NCI-H146 treated with DMSO at 0.1 percent for 48 hours (cell line): ENCODE results near the gene IWS1.
"Not testable (repeated sequence)": the region's sequence is repeated elsewhere in the genome, so short reads cannot be mapped to it uniquely, and the experiment has no call there.

Experiments used
- DNase-seq: peaks from one replicate; lab custom pipeline; 2025; ENCODE audit not compliant: unreplicated experiment; lab: John Stamatoyannopoulos, UW

The IWS1 gene

DNA sequence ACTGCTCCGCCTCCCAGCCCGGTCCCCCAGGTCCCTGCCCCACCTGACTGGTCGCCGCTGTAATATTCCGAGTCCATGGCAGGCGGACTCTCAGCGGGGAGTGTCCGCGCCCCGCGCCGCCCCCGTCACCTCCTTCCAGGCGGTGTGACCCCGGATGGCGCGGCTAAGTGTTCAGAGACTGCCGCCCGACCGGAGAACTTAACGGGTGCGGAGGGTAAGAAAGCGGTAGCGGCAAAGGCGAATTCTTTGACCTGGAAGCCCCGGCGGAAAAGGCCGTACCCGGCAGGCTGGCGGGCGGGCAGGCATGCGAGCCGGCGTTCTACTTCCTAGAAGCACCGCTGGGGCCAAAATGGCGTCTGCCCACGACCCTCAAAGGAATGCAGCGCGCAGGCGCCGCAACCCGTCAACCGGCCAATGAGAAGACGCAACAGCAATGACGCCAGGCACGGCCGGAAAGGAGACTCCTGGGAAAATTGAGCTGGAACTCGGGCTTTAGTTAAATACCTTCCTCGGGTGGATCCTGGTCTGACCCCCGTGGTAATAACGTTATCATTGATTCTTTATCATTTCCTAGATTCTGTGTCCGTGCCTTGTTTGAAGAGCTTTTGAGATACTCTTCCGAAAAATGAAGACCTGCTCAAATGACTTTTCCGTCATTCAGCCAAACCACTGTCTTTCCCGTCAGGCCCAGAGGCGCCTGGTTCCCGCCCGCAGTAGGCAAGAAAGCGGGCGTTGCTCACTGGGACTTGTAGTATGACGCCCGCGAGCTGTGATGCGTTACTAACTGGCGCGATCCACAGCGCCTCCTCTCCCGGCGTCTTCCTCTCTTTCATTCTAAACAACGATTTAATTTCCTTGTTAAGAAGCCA, at the start of gene IWS1:
Gene IWS1, minus strand, starts transcription at position 358 of the 869 bp plus-strand sequence. Its CDS starts 281 bp downstream, at position 77.
- peak; percentile 98 for DNase-seq

GRCh38 chr2:127575941-127576432, 49.7 kb upstream of the IWS1 start:
- no peak for DNase-seq

DNA sequence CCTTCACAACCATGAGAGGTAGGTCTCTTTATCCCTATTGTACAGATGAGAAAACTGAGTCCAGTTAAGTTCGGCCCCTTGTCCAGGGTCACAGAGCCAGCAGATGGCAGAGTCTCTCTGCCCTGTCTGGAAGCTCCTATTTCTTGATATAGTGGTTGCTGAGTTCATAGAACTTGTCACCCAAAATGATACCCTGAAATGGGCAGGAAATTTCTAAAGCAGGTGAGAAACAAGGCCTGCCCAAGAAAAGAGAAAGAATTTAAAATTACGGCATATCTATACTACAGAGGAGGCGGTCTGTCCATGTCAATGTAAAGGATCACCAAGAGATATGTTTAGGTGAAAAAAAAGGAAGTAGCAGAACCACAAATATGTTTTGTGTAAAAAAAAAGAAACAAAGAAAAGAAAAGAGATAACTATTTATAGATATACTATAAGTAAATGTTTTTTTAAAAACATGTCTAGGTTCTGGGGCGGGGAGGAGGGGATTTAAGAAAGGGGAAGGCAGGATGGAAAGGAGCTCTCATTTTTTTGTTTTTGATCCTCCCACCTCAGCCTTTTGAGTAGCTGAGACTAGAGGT, 49.0 kb upstream of the IWS1 start:
- DNase-seq: no peak

DNA sequence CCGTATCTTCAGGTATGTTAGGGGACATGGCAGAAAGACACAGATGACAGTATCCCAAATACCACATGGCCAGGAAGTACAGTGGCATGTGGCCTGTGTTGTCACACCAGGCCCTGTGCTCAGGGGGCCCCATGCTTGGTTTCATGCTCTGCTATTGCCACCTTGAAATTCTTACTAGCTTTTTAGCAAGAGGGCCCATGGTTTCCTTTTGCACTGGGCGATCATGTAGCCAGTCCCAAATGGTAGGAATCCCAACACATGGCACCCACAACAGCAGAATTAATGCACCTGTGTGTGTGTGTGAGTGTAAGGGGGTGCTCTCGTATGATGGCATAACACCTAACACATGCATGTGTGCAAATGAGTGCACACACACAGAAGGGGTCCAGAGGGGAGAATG, 48.4 kb upstream of the IWS1 start:
- DNase-seq: no peak

- no peak for DNase-seq
These were observed 47.5 kb upstream of the IWS1 start for GRCh38 chr2:127573771-127574170.

GRCh38 chr2:127573298-127573697, 47.0 kb upstream of the IWS1 start:
- DNase-seq: no peak

DNA sequence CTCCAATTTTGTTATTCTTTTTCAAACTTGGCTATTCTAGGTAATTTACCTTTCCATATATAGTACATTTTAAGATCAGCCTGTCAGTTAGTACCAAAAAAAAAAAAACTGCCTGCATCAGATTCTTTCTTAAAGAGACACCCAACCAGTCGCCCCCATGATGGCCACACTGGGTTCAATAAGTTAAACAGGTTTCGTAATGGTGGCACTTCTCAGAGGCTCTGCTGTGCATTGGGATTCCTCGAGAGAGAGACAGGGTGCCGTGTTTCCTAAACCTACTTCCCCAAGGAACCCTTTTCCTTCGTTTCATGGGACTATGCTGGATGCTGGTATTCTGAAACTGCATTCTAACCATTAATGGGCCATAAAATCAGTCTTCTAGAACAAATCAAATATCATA, 46.6 kb upstream of the IWS1 start:
- no peak for DNase-seq

DNA sequence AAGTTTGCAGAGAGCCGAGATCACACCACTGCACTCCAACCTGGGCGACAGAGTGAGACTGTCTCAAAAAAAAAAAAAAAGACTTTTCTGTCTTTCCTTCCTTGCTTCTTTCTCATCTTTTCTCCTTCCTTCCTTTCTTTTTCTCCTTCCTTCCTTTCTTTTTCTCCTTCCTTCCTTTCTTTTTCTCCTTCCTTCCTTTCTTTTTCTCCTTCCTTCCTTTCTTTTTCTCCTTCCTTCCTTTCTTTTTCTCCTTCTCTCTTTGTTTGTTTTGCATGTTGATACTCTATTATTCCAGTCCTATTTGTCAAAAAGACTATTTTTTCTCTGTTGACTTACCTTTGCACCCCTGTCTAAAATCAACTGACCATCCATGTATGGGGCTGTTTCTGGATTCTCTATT, 46.1 kb upstream of the IWS1 start:
- not testable (repeated sequence) for DNase-seq

GRCh38 chr2:127570282-127571250, 44.3 kb upstream of the IWS1 start:
- DNase-seq: no peak

- no peak for DNase-seq
These were observed 43.4 kb upstream of the IWS1 start for GRCh38 chr2:127569666-127570065.

DNA sequence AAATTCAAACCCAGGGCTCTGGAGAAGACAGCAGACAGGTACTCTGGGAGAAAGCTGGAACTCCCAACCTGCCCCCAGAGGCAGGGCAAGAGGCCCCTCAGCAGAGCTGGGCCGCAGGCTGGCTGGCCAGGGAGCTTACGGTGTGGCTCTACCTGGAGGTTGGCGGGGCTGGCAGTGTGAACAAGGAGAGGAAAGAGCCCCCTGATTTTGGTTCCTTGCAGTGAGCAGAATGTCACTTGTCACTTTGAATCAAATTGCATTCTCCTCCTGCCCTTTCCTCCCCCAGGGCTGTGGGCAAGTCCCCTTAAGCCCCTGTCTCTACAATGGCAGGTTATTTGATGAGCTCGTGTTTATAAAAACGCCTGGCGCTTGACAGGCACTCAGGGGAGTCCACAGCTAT, 41.8 kb upstream of the IWS1 start:
- no peak for DNase-seq

DNA sequence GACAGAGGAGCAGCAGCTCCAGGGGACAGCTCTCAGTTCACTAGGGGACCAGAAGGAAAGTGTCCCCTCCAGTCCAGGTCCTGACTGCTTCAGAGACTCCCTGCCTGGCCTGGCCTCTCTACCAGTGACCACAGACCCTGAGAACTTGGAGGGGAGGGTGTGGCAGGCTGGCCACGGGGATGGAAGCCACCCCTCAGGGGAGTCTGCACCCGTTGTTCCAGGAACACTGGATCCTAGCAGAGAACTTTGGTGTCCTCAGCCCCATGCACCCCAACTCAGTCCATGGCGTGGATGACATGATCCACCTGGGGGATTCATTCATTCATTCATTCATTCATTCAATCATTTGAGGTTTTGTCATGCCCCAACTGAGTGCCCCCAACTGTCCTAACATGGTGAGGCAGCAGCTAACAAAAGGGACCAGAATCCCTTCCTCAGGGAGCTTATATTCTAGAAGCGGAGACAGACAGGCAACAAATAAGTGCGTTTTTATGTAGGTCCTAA, 41.1 kb upstream of the IWS1 start:
- DNase-seq: no peak

DNA sequence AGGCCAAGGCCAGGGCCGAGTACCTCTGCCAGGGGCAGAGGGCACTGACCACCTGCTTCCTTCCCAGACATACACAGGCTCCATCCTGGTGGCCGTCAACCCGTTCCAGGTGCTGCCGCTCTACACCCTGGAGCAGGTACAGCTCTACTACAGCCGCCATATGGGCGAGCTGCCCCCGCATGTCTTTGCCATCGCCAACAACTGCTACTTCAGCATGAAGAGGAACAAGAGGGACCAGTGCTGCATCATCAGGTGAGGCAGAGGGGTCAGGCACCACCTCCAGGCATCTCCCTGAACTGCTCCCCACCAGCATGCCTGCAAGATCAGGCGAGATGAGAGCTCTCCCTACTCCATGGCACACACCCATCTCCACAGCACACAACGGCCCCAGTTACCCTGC, 40.3 kb upstream of the IWS1 start:
- DNase-seq: no peak

GRCh38 chr2:127566139-127566417, 39.8 kb upstream of the IWS1 start:
- DNase-seq: no peak

- no peak for DNase-seq
These were observed 39.2 kb upstream of the IWS1 start for GRCh38 chr2:127565261-127566138.

DNA sequence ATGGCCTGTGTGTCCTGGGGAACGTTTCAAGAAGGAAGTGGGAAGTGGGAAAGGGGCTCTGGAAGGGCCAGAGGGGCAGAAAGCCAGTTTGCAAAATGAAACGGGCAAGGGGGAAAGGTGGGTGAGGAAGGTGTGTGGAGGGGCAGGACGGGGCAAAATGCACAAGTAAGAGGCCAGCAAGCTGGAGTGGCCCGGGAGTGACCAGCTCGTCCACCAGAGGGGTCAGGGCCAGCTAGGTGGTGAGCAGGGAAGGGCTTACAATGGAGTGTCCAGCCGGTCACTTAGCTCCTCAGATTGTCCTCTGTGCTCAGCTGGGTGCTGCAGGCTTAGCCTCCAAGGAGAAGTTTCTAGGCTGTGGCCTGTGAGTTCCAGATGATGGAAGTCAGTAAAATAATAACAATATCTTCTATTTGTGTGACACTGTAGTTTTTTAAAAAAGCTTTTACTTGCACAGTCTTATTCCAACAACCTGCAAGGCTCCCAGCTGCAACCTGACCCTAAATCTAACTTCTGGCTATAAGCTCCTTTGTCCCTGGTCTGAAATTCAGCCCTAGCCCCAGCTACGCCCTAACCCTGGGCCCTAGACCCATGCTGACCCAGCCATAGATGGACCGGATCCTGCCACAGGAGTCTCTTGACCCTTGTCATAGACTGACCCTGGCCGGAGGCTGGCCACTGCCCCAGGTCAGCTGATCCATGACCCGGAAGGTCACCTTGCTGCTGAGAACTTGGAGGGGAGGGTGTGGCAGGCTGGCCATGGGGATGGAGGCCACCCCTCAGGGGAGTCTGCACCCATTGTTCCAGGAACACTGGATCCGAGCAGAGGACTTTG, 38.4 kb upstream of the IWS1 start:
- no peak for DNase-seq

DNA sequence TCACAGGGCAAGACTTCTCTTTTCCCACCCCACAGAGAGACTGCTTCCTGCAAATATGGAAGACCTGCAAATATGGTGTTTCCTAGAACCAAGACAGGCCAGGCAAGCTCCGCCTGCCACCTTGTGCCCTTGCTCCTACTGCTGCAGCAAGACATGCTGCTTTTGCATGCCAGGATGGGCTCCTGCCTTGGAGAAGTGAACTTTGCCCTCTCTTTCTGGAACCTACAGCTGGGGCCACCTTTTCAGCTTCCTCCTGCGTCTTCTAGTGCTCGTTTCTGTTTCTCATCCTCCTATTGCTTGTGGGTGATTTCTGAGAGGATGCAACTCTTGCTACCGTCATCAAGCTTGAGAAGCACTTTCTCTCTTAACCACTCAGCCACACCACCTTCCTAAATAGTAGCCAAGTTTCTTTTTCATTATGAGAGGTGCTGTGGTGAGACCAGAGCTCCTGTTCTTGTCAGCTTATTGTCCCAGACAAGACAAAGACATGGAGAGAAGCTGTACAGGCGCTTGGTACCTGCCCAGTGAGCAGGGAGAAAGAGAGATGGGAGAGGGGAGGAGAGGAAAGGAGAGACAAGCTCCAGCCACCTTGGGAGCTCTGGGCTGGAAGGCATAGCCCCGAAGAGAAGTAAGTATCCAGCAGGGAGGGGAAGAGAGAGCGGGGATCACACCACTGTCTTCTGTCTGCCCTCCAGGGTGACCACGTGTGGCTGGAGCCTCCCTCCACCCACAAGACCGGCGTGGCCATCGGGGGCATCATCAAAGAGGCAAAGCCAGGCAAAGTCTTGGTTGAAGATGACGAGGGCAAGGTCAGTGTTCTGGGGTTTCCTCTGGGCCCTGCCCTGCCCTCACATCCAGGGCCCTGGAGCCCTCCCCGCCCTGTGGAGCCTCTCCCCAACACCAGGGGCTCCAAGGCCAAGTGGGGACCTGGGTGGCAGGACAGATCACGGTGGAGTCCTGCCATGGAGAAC, 37.5 kb upstream of the IWS1 start:
- DNase-seq: no peak

- DNase-seq: no peak
These were observed 36.6 kb upstream of the IWS1 start for GRCh38 chr2:127562936-127563335.
